Central memory CD8-positive, alpha-beta T cell (primary cell): ENCODE measurements around the gene PTPRC.
A peak's percentile ranks its signal among the peaks of the same experiment; 100 is the strongest.

Experiments
- ATAC-seq: fragments of 150-1000 bp; cut with Tn5 transposase; replicated peaks from 2 replicates; pipeline ENCODE4 v1.10.0; 2022; ENCODE audit warnings: mild to moderate bottlenecking, moderate FRiP score, moderate number of reproducible peaks; ENCODE audit not compliant: poor library complexity, severe bottlenecking; ENCODE audit errors: extremely low read depth
- DNase-seq, 2 donors: peaks; one replicate each; pipeline ENCODE4 v3.0.0; 2021; ENCODE audit warnings: low spot score in 2 of 2
- H3K27ac Mint-ChIP-seq: one replicate; pipeline ENCODE4 v1.8.0; 2022; ENCODE audit warnings: low read depth, mild to moderate bottlenecking, moderate library complexity, mixed read lengths
- H3K27me3 Mint-ChIP-seq: one replicate; pipeline ENCODE4 v1.8.0; 2022; ENCODE audit warnings: mixed read lengths
- H3K36me3 Mint-ChIP-seq: one replicate; pipeline ENCODE4 v1.8.0; 2022; ENCODE audit warnings: mild to moderate bottlenecking, moderate library complexity, mixed read lengths; ENCODE audit not compliant: insufficient read depth
- H3K4me1 Mint-ChIP-seq: one replicate; pipeline ENCODE4 v1.8.0; 2022; ENCODE audit warnings: mixed read lengths
- H3K4me3 Mint-ChIP-seq: one replicate; pipeline ENCODE4 v1.8.0; 2022; ENCODE audit warnings: mild to moderate bottlenecking, moderate library complexity, mixed read lengths
- H3K9me3 Mint-ChIP-seq: one replicate; pipeline ENCODE4 v1.8.0; 2022; ENCODE audit warnings: mixed read lengths

The PTPRC gene

GRCh38 chr1:198708761-198709525 is 70.1 kb downstream of the PTPRC start:
- ATAC-seq = no peak
- Mint-ChIP-seq H3K27me3 (no peaks in the 10 kb centered on the region), H3K27ac (peak overlapping the region; percentile 69), H3K9me3 (no peaks in the 10 kb centered on the region), H3K4me3 (no peak overlapping the region), H3K4me1 (peaks cover 43% of the 10 kb centered on the region), H3K36me3 (peaks cover 74% of the 10 kb centered on the region)
- DNase-seq = no peak

GRCh38 chr1:198711837-198712236 is 73.0 kb downstream of the PTPRC start:
- DNase-seq (no peak), ATAC-seq (no peak)
- H3K9me3 Mint-ChIP-seq = no peaks in the 10 kb centered on the region
- no peak overlapping the region for H3K4me3 Mint-ChIP-seq
- no peaks in the 10 kb centered on the region for H3K27me3 Mint-ChIP-seq
- H3K36me3 Mint-ChIP-seq = peaks cover 73% of the 10 kb centered on the region
- H3K4me1 Mint-ChIP-seq = peaks cover 31% of the 10 kb centered on the region
- H3K27ac Mint-ChIP-seq = no peak overlapping the region

GRCh38 chr1:198713081-198713480 is 74.2 kb downstream of the PTPRC start:
- Mint-ChIP-seq H3K4me3 (no peak overlapping the region), H3K9me3 (no peaks in the 10 kb centered on the region)
- ATAC-seq = no peak

GRCh38 chr1:198714271-198714670 is 75.4 kb downstream of the PTPRC start:
- peaks cover 24% of the 10 kb centered on the region for H3K4me1 Mint-ChIP-seq
- DNase-seq (no peak), ATAC-seq (no peak)
- H3K36me3 Mint-ChIP-seq = peaks cover 76% of the 10 kb centered on the region
- no peak overlapping the region for H3K4me3 Mint-ChIP-seq
- no peaks in the 10 kb centered on the region for H3K9me3 Mint-ChIP-seq
- H3K27me3 Mint-ChIP-seq = no peaks in the 10 kb centered on the region
- H3K27ac Mint-ChIP-seq = peak overlapping the region; percentile 77

More at GRCh38 chr1:198713081-198713480, 74.2 kb downstream of the PTPRC start:
- Mint-ChIP-seq H3K27ac (peak overlapping the region; percentile 77), H3K4me1 (peaks cover 31% of the 10 kb centered on the region), H3K36me3 (peaks cover 79% of the 10 kb centered on the region), H3K27me3 (no peaks in the 10 kb centered on the region)
- DNase-seq = no peak

- Mint-ChIP-seq H3K4me3 (peak overlapping the region; percentile 45), H3K36me3 (peaks cover 84% of the 10 kb centered on the region), H3K27me3 (no peaks in the 10 kb centered on the region), H3K4me1 (peaks cover 33% of the 10 kb centered on the region), H3K9me3 (no peaks in the 10 kb centered on the region), H3K27ac (peak overlapping the region; percentile 77)
- DNase-seq (no peak), ATAC-seq (no peak)
Observed at GRCh38 chr1:198716051-198716450, 77.2 kb downstream of the PTPRC start.

GRCh38 chr1:198717510-198717909 is 78.7 kb downstream of the PTPRC start:
- DNase-seq (no peak), ATAC-seq (no peak)
- Mint-ChIP-seq H3K4me3 (no peak overlapping the region), H3K9me3 (no peaks in the 10 kb centered on the region), H3K36me3 (peaks cover 74% of the 10 kb centered on the region), H3K27ac (peak overlapping the region; percentile 64), H3K4me1 (peaks cover 34% of the 10 kb centered on the region), H3K27me3 (no peaks in the 10 kb centered on the region)

GRCh38 chr1:198723127-198723526 is 84.3 kb downstream of the PTPRC start:
- H3K9me3 Mint-ChIP-seq = no peaks in the 10 kb centered on the region
- H3K4me1 Mint-ChIP-seq = peaks cover 51% of the 10 kb centered on the region
- no peak overlapping the region for H3K27ac Mint-ChIP-seq
- no peak overlapping the region for H3K4me3 Mint-ChIP-seq
- no peak for DNase-seq
- peaks cover 78% of the 10 kb centered on the region for H3K36me3 Mint-ChIP-seq
- ATAC-seq = no peak
- no peaks in the 10 kb centered on the region for H3K27me3 Mint-ChIP-seq

- H3K4me1 Mint-ChIP-seq = peaks cover 59% of the 10 kb centered on the region
- H3K27me3 Mint-ChIP-seq = no peaks in the 10 kb centered on the region
- H3K9me3 Mint-ChIP-seq = no peaks in the 10 kb centered on the region
- H3K27ac Mint-ChIP-seq = peak overlapping the region; percentile 70
- peak overlapping the region; percentile 56 for H3K4me3 Mint-ChIP-seq
- no peak for DNase-seq
- peaks cover 74% of the 10 kb centered on the region for H3K36me3 Mint-ChIP-seq
- ATAC-seq = no peak
Observed at GRCh38 chr1:198725090-198725489, 86.2 kb downstream of the PTPRC start.

- Mint-ChIP-seq H3K36me3 (peaks cover 73% of the 10 kb centered on the region), H3K9me3 (no peaks in the 10 kb centered on the region), H3K4me3 (no peak overlapping the region), H3K27me3 (no peaks in the 10 kb centered on the region), H3K4me1 (peaks cover 64% of the 10 kb centered on the region), H3K27ac (peak overlapping the region; percentile 70)
- ATAC-seq = no peak
- no peak for DNase-seq
Observed at GRCh38 chr1:198726455-198726854, 87.6 kb downstream of the PTPRC start.

- ATAC-seq (no peak), DNase-seq (no peak)
- peaks cover 70% of the 10 kb centered on the region for H3K4me1 Mint-ChIP-seq
- no peak overlapping the region for H3K4me3 Mint-ChIP-seq
- no peaks in the 10 kb centered on the region for H3K9me3 Mint-ChIP-seq
- peaks cover 76% of the 10 kb centered on the region for H3K36me3 Mint-ChIP-seq
- H3K27ac Mint-ChIP-seq = peak overlapping the region; percentile 84
- H3K27me3 Mint-ChIP-seq = no peaks in the 10 kb centered on the region
Observed at GRCh38 chr1:198729195-198729863, 90.5 kb downstream of the PTPRC start.

GRCh38 chr1:198730952-198731351 is 92.1 kb downstream of the PTPRC start:
- DNase-seq = no peak
- no peak overlapping the region for H3K4me3 Mint-ChIP-seq

GRCh38 chr1:198734323-198735008 is 95.6 kb downstream of the PTPRC start:
- peak overlapping the region; percentile 51 for H3K27ac Mint-ChIP-seq
- DNase-seq (no peak), ATAC-seq (no peak)
- H3K4me1 Mint-ChIP-seq = peaks cover 69% of the 10 kb centered on the region
- no peaks in the 10 kb centered on the region for H3K27me3 Mint-ChIP-seq
- H3K9me3 Mint-ChIP-seq = no peaks in the 10 kb centered on the region
- no peak overlapping the region for H3K4me3 Mint-ChIP-seq
- H3K36me3 Mint-ChIP-seq = peaks cover 72% of the 10 kb centered on the region

More at GRCh38 chr1:198730952-198731351, 92.1 kb downstream of the PTPRC start:
- H3K36me3 Mint-ChIP-seq = peaks cover 70% of the 10 kb centered on the region
- no peak for ATAC-seq
- H3K4me1 Mint-ChIP-seq = peaks cover 60% of the 10 kb centered on the region
- H3K27me3 Mint-ChIP-seq = no peaks in the 10 kb centered on the region
- peak overlapping the region; percentile 32 for H3K27ac Mint-ChIP-seq
- H3K9me3 Mint-ChIP-seq = no peaks in the 10 kb centered on the region
